ENCODE measurements around the gene SRGAP3. TPM values are rescaled to one million over a fixed set of nuclear protein-coding genes. Genes with fewer than 3 reads are reported as not detected.

SRGAP3 gene
- total RNA-seq, 1 donor from 2014 or later, result 21.4 TPM

GRCh38 chr3:9130345-9131305 is 118.8 kb downstream of the SRGAP3 start:
- peaks cover 20% of the 10 kb centered on the region for H3K27me3 Mint-ChIP-seq

DNA sequence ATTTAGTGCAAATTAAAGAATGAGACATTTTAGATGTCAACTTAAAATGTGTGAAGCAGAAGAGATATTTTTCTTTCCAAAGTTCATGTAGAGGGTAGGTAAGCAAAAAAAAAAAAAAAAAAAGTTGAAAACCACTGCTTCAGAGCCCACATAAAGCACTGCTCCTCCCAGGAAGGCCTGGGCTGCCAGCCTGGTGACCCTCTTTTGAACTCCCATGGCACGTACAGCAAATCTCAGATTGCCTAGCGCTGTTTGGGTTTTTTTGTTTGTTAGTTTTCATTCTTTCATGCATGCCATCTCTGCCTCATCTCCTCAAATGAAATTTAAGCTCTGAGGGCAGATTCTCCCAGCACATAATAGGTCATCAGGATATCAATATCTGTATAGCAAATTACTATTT is 120.1 kb downstream of the SRGAP3 start:
- H3K27me3 Mint-ChIP-seq, result peaks cover 20% of the 10 kb centered on the region
- peaks cover 11% of the 10 kb centered on the region for H3K4me1 Mint-ChIP-seq (ENCODE audit: low read depth)
- no peak overlapping the region for H3K27ac Mint-ChIP-seq

More at GRCh38 chr3:9130345-9131305, 118.8 kb downstream of the SRGAP3 start:
- Mint-ChIP-seq H3K4me3 (ENCODE audit: low read depth) (no peak overlapping the region), H3K36me3 (ENCODE audit: insufficient read depth) (no peaks in the 10 kb centered on the region), H3K4me1 (ENCODE audit: low read depth) (peaks cover 6% of the 10 kb centered on the region), H3K27ac (no peak overlapping the region), H3K9me3 (ENCODE audit: low read depth) (no peaks in the 10 kb centered on the region)
- TF ChIP-seq, protein P1, sequence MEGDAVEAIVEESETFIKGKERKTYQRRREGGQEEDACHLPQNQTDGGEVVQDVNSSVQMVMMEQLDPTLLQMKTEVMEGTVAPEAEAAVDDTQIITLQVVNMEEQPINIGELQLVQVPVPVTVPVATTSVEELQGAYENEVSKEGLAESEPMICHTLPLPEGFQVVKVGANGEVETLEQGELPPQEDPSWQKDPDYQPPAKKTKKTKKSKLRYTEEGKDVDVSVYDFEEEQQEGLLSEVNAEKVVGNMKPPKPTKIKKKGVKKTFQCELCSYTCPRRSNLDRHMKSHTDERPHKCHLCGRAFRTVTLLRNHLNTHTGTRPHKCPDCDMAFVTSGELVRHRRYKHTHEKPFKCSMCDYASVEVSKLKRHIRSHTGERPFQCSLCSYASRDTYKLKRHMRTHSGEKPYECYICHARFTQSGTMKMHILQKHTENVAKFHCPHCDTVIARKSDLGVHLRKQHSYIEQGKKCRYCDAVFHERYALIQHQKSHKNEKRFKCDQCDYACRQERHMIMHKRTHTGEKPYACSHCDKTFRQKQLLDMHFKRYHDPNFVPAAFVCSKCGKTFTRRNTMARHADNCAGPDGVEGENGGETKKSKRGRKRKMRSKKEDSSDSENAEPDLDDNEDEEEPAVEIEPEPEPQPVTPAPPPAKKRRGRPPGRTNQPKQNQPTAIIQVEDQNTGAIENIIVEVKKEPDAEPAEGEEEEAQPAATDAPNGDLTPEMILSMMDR (IDR thresholded peaks at IDR 0.05; ENCODE audit: unreplicated experiment), result no peak
- DNase-seq (ENCODE audit: low spot score, unreplicated experiment), result no peak

GRCh38 chr3:9125278-9125951 is 124.0 kb downstream of the SRGAP3 start:
- Mint-ChIP-seq H3K9me3 (ENCODE audit: low read depth) (no peaks in the 10 kb centered on the region), H3K4me3 (ENCODE audit: low read depth) (no peak overlapping the region), H3K36me3 (ENCODE audit: insufficient read depth) (peaks cover 7% of the 10 kb centered on the region), H3K27me3 (peaks cover 12% of the 10 kb centered on the region), H3K4me1 (ENCODE audit: low read depth) (peaks cover 6% of the 10 kb centered on the region), H3K27ac (no peak overlapping the region)
- no peak for DNase-seq (ENCODE audit: low spot score, unreplicated experiment)
- TF ChIP-seq, protein P1 (IDR thresholded peaks at IDR 0.05; ENCODE audit: unreplicated experiment), result no peak

More for the DNA sequence above, 120.1 kb downstream of the SRGAP3 start:
- no peaks in the 10 kb centered on the region for H3K36me3 Mint-ChIP-seq (ENCODE audit: insufficient read depth)
- TF ChIP-seq, protein P1 (IDR thresholded peaks at IDR 0.05; ENCODE audit: unreplicated experiment), result no peak
- no peaks in the 10 kb centered on the region for H3K9me3 Mint-ChIP-seq (ENCODE audit: low read depth)
- H3K4me3 Mint-ChIP-seq (ENCODE audit: low read depth), result no peak overlapping the region
- no peak for DNase-seq (ENCODE audit: low spot score, unreplicated experiment)

GRCh38 chr3:9124730-9125129 is 124.7 kb downstream of the SRGAP3 start:
- no peak overlapping the region for H3K27ac Mint-ChIP-seq

DNA sequence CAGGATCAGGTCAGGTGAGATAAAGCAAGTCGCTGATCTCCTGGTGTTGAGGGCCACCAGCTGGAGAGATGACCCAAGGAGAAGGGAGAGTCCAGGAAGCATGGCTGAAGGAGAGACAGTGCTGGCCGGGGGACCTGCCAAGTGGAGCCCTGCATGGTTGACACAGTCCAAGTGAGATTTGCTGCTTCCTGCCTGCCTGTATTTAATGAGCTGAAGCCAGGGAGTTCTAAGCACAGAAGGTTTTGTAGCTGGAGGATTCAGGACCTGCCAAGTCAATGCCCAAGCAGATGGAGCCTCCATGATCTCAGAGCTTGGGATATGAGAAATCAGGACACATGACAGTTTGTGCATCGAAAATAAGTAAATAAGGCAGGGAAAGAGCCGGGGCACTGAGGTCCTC is 125.6 kb downstream of the SRGAP3 start:
- TF ChIP-seq, protein P1 (IDR thresholded peaks at IDR 0.05; ENCODE audit: unreplicated experiment), result no peak
- H3K9me3 Mint-ChIP-seq (ENCODE audit: low read depth), result no peaks in the 10 kb centered on the region
- peaks cover 11% of the 10 kb centered on the region for H3K4me1 Mint-ChIP-seq (ENCODE audit: low read depth)
- H3K27ac Mint-ChIP-seq, result no peak overlapping the region
- no peak overlapping the region for H3K4me3 Mint-ChIP-seq (ENCODE audit: low read depth)
- no peak for DNase-seq (ENCODE audit: low spot score, unreplicated experiment)
- H3K27me3 Mint-ChIP-seq, result peaks cover 12% of the 10 kb centered on the region
- H3K36me3 Mint-ChIP-seq (ENCODE audit: insufficient read depth), result peaks cover 7% of the 10 kb centered on the region

More at GRCh38 chr3:9124730-9125129, 124.7 kb downstream of the SRGAP3 start:
- Mint-ChIP-seq H3K4me3 (ENCODE audit: low read depth) (no peak overlapping the region), H3K4me1 (ENCODE audit: low read depth) (peaks cover 5% of the 10 kb centered on the region), H3K9me3 (ENCODE audit: low read depth) (no peaks in the 10 kb centered on the region), H3K36me3 (ENCODE audit: insufficient read depth) (peaks cover 7% of the 10 kb centered on the region), H3K27me3 (peaks cover 12% of the 10 kb centered on the region)
- DNase-seq (ENCODE audit: low spot score, unreplicated experiment), result no peak
- TF ChIP-seq, protein P1 (IDR thresholded peaks at IDR 0.05; ENCODE audit: unreplicated experiment), result no peak
